NCI-H2227 (cell line): ENCODE measurements around the gene PITPNM1.
"Not testable (repeated sequence)": the region's sequence is repeated elsewhere in the genome, so short reads cannot be mapped to it uniquely, and the experiment has no call there.

Experiments used
- DNase-seq: peaks from one replicate; lab custom pipeline; 2025; ENCODE audit not compliant: unreplicated experiment; lab: John Stamatoyannopoulos, UW

Gene PITPNM1

GRCh38 chr11:67504950-67505581 is at the start of gene PITPNM1:
Gene PITPNM1 (minus strand): TSS chr11:67505363. CDS start chr11:67504180, 1,183 bp downstream.
- peak; percentile 81 for DNase-seq

GRCh38 chr11:67551697-67552096 is 46.5 kb upstream of the PITPNM1 start:
- not testable (repeated sequence) for DNase-seq

GRCh38 chr11:67551127-67551526 is 46.0 kb upstream of the PITPNM1 start:
- no peak for DNase-seq

- no peak for DNase-seq
These were observed 43.5 kb upstream of the PITPNM1 start for GRCh38 chr11:67548555-67549110.

GRCh38 chr11:67548112-67548511 is 42.9 kb upstream of the PITPNM1 start:
- DNase-seq, result not testable (repeated sequence)

- DNase-seq, result peak; percentile 30
These were observed 40.1 kb upstream of the PITPNM1 start for GRCh38 chr11:67545280-67545679.

- no peak for DNase-seq
These were observed 39.6 kb upstream of the PITPNM1 start for GRCh38 chr11:67544616-67545242.

- no peak for DNase-seq
These were observed 38.4 kb upstream of the PITPNM1 start for GRCh38 chr11:67543585-67543984.

- DNase-seq, result no peak
These were observed 37.8 kb upstream of the PITPNM1 start for GRCh38 chr11:67542971-67543370.

- no peak for DNase-seq
These were observed 37.0 kb upstream of the PITPNM1 start for GRCh38 chr11:67542169-67542568.

- no peak for DNase-seq
These were observed 36.0 kb upstream of the PITPNM1 start for GRCh38 chr11:67541198-67541597.

GRCh38 chr11:67539550-67539949 is 34.4 kb upstream of the PITPNM1 start:
- no peak for DNase-seq

- DNase-seq, result no peak
These were observed 33.8 kb upstream of the PITPNM1 start for GRCh38 chr11:67538823-67539505.

- DNase-seq, result no peak
These were observed 33.1 kb upstream of the PITPNM1 start for GRCh38 chr11:67538306-67538705.

- DNase-seq, result no peak
These were observed 30.4 kb upstream of the PITPNM1 start for GRCh38 chr11:67535561-67535960.

GRCh38 chr11:67534070-67534679 is 29.0 kb upstream of the PITPNM1 start:
- DNase-seq, result peak; percentile 22

GRCh38 chr11:67532889-67533288 is 27.7 kb upstream of the PITPNM1 start:
- DNase-seq, result no peak

- DNase-seq, result no peak
These were observed 25.1 kb upstream of the PITPNM1 start for GRCh38 chr11:67530282-67530592.

GRCh38 chr11:67528376-67528775 is 23.2 kb upstream of the PITPNM1 start:
- DNase-seq, result no peak

GRCh38 chr11:67525275-67525976 is 20.3 kb upstream of the PITPNM1 start:
- no peak for DNase-seq

- no peak for DNase-seq
These were observed 19.3 kb upstream of the PITPNM1 start for GRCh38 chr11:67524480-67524808.
